H9 (cell line): ENCODE data around the gene MIPEP. TPM values are rescaled to one million over a fixed set of nuclear protein-coding genes. Genes with fewer than 3 reads are reported as not detected.

Experiments used
- DNase-seq: peaks from one replicate; pipeline ENCODE4 v3.0.0-alpha.2; 2017
- H2AFZ ChIP-seq: one replicate; pipeline ENCODE4 v1.6.1; 2013; ENCODE audit warnings: mild to moderate bottlenecking, low read length, control low read depth, moderate library complexity
- H2AK5ac ChIP-seq: 2 replicates; pipeline ENCODE4 v1.6.1; 2013; ENCODE audit warnings: low read length, control low read depth, mixed read lengths; ENCODE audit not compliant: insufficient read length
- H2BK120ac ChIP-seq: one replicate; pipeline ENCODE4 v1.6.1; 2013; ENCODE audit warnings: low read depth, mild to moderate bottlenecking, low read length, control low read depth, inconsistent platforms; ENCODE audit not compliant: poor library complexity, severe bottlenecking
- H2BK12ac ChIP-seq: 2 replicates; pipeline ENCODE4 v1.6.1; 2013; ENCODE audit warnings: low read length, control low read depth, mixed read lengths, low read depth; ENCODE audit not compliant: insufficient read length
- H2BK15ac ChIP-seq: 2 replicates; pipeline ENCODE4 v1.6.1; 2013; ENCODE audit warnings: low read depth, low read length, control low read depth
- H2BK20ac ChIP-seq: one replicate; pipeline ENCODE4 v1.6.1; 2013; ENCODE audit warnings: low read depth, mild to moderate bottlenecking, low read length, control low read depth, inconsistent platforms; ENCODE audit not compliant: poor library complexity, severe bottlenecking
- H2BK5ac ChIP-seq: 2 replicates; pipeline ENCODE4 v1.6.1; 2013; ENCODE audit warnings: low read length, control low read depth, mixed read lengths; ENCODE audit not compliant: insufficient read length
- H3K14ac ChIP-seq: 2 replicates; pipeline ENCODE4 v1.6.1; 2013; ENCODE audit warnings: low read length, control low read depth; ENCODE audit not compliant: insufficient read depth
- H3K18ac ChIP-seq: 2 replicates; pipeline ENCODE4 v1.6.1; 2013; ENCODE audit warnings: low read depth, mild to moderate bottlenecking, mixed read lengths, low read length, control low read depth; ENCODE audit not compliant: insufficient read length
- H3K23ac ChIP-seq: 2 replicates; pipeline ENCODE4 v1.6.1; 2013; ENCODE audit warnings: low read length, control low read depth, mixed read lengths, low read depth; ENCODE audit not compliant: insufficient read length
- H3K23me2 ChIP-seq: 2 replicates; pipeline ENCODE4 v1.6.1; 2013; ENCODE audit warnings: low read depth, mild to moderate bottlenecking, mixed read lengths, low read length, control low read depth; ENCODE audit not compliant: insufficient read length, poor library complexity, severe bottlenecking
- H3K27ac ChIP-seq: 2 replicates; pipeline ENCODE4 v1.5.1; 2013; ENCODE audit warnings: low read length, control low read depth, mixed read lengths, low read depth; ENCODE audit not compliant: insufficient read length
- H3K27me3 ChIP-seq: 2 replicates; pipeline ENCODE4 v1.6.1; 2013; ENCODE audit warnings: low read length, control low read depth, inconsistent platforms; ENCODE audit not compliant: insufficient read depth
- H3K4ac ChIP-seq: 2 replicates; pipeline ENCODE4 v1.6.1; 2013; ENCODE audit warnings: low read depth, mild to moderate bottlenecking, control low read depth, inconsistent platforms, low read length, moderate library complexity
- H3K4me1 ChIP-seq: 2 replicates; pipeline ENCODE4 v1.6.1; 2013; ENCODE audit warnings: low read length, control low read depth, inconsistent platforms; ENCODE audit not compliant: insufficient read depth
- H3K4me2 ChIP-seq: 2 replicates; pipeline ENCODE4 v1.6.1; 2013; ENCODE audit warnings: low read length, control low read depth, mixed read lengths; ENCODE audit not compliant: insufficient read length, insufficient read depth
- H3K56ac ChIP-seq: 2 replicates; pipeline ENCODE4 v1.6.1; 2013; ENCODE audit warnings: low read depth, mild to moderate bottlenecking, mixed read lengths, low read length, control low read depth; ENCODE audit not compliant: insufficient read length
- H3K79me1 ChIP-seq: 2 replicates; pipeline ENCODE4 v1.6.1; 2013; ENCODE audit warnings: low read depth, mild to moderate bottlenecking, moderate library complexity, low read length, control low read depth, inconsistent platforms; ENCODE audit not compliant: insufficient read depth, poor library complexity, severe bottlenecking
- H3K79me2 ChIP-seq: 2 replicates; pipeline ENCODE4 v1.6.1; 2013; ENCODE audit warnings: low read length, control low read depth, inconsistent platforms; ENCODE audit not compliant: insufficient read depth
- H3K9ac ChIP-seq: 2 replicates; pipeline ENCODE4 v1.6.1; 2013; ENCODE audit warnings: low read length, control low read depth, mixed read lengths; ENCODE audit not compliant: insufficient read length; ENCODE audit errors: extremely low read depth
- H3K9me3 ChIP-seq: one replicate; pipeline ENCODE4 v1.6.1; 2013; ENCODE audit warnings: low read depth, low read length, inconsistent platforms; ENCODE audit not compliant: control insufficient read depth
- H3T11ph ChIP-seq: one replicate; pipeline ENCODE4 v1.6.1; 2013; ENCODE audit warnings: mild to moderate bottlenecking, low read length, control low read depth, inconsistent platforms
- H4K20me1 ChIP-seq: one replicate; pipeline ENCODE4 v1.6.1; 2013; ENCODE audit not compliant: control insufficient read depth, insufficient read length, insufficient read depth
- H4K5ac ChIP-seq: 2 replicates; pipeline ENCODE4 v1.6.1; 2013; ENCODE audit warnings: low read depth, mild to moderate bottlenecking, mixed read lengths, low read length, control low read depth; ENCODE audit not compliant: insufficient read length
- H4K8ac ChIP-seq: replicated peaks from 2 replicates; pipeline ENCODE4 v1.6.1; 2013; ENCODE audit warnings: low read length, control low read depth, mixed read lengths, low read depth; ENCODE audit not compliant: insufficient read length
- H4K91ac ChIP-seq: 2 replicates; pipeline ENCODE4 v1.6.1; 2013; ENCODE audit warnings: low read depth, mild to moderate bottlenecking, moderate library complexity, mixed read lengths, low read length, control low read depth; ENCODE audit not compliant: insufficient read length
- H3K27ac Mint-ChIP-seq, 3 experiments: 2 replicates in 2 of 3; 3 replicates in 1 of 3; pipeline ENCODE4 v1.8.0; 2020 to 2021; ENCODE audit warnings: mixed read lengths in 3 of 3, mild to moderate bottlenecking in 1 of 3, moderate library complexity in 1 of 3
- H3K27me3 Mint-ChIP-seq: 2 replicates; pipeline ENCODE4 v1.8.0; 2021; ENCODE audit warnings: low read depth, mild to moderate bottlenecking, moderate library complexity, mixed read lengths
- H3K36me3 Mint-ChIP-seq, 3 experiments: 2 replicates in 2 of 3; 3 replicates in 1 of 3; pipeline ENCODE4 v1.8.0; 2020 to 2021; ENCODE audit warnings: low read depth in 3 of 3, mixed read lengths in 3 of 3; ENCODE audit not compliant: insufficient read depth in 1 of 3
- H3K4me1 Mint-ChIP-seq, 2 experiments: 2 replicates each; pipeline ENCODE4 v1.8.0; 2020; ENCODE audit warnings: mixed read lengths in 2 of 2
- H3K4me3 Mint-ChIP-seq, 2 experiments: 2 replicates in 1 of 2; 3 replicates in 1 of 2; pipeline ENCODE4 v1.8.0; 2020 to 2021; ENCODE audit warnings: mild to moderate bottlenecking in 2 of 2, mixed read lengths in 2 of 2, moderate library complexity in 1 of 2
- H3K9me3 Mint-ChIP-seq, 2 experiments: 2 replicates in 1 of 2; 3 replicates in 1 of 2; pipeline ENCODE4 v1.8.0; 2020; ENCODE audit warnings: mild to moderate bottlenecking in 2 of 2, mixed read lengths in 2 of 2, moderate library complexity in 1 of 2
- CTCF ChIP-seq: fragments of 200-600 bp; sonication (generic); conservative IDR thresholded peaks from 3 replicates; pipeline ENCODE4 v1.8.0; 2021; ENCODE audit warnings: antibody characterized with exemption, mild to moderate bottlenecking
- WGBS: extraction: QIAGEN DNeasy Blood & Tissue Kit; methylation state at CpG from one replicate; pipeline ENCODE4 v1.1.7; 2013; ENCODE audit warnings: missing lambda C conversion rate, low lambda C conversion rate, mixed read lengths; ENCODE audit not compliant: insufficient read length; ENCODE audit errors: extremely low coverage; 5-methylcytosine and 5-hydroxymethylcytosine counted together
- total RNA-seq: library from RNA; stranded (reverse); gene quantifications from 2 replicates; pipeline ENCODE4 v1.2.1, GENCODE V29; 2021

Gene MIPEP
- total RNA-seq, 1 experiment from 2014 or later, result 18.5 TPM

- Histone ChIP-seq H3K27me3 (no peaks in the 10 kb centered on the region; the same call in 1 of the 2 replicates), H3K4ac (no peak overlapping the region), H2AFZ (no peak overlapping the region), H3K14ac (no peak overlapping the region), H3K9me3 (no peaks in the 10 kb centered on the region), H2BK20ac (no peak overlapping the region), H4K8ac (no peak overlapping the region), H2BK5ac (no peak overlapping the region), H3K4me1 (no peaks in the 10 kb centered on the region), H4K20me1 (no peaks in the 10 kb centered on the region), H4K91ac (no peak overlapping the region), H3K79me2 (no peaks in the 10 kb centered on the region), H3K23me2 (no peaks in the 10 kb centered on the region), H3K18ac (no peak overlapping the region), H3K23ac (no peak overlapping the region), H3T11ph (no peak overlapping the region), H2BK12ac (no peak overlapping the region), H3K4me2 (no peak overlapping the region), H2AK5ac (no peak overlapping the region), H3K9ac (no peak overlapping the region), H2BK120ac (no peak overlapping the region), H3K79me1 (no peaks in the 10 kb centered on the region), H3K56ac (no peak overlapping the region), H2BK15ac (no peak overlapping the region), H4K5ac (no peak overlapping the region), H3K27ac (no peak overlapping the region)
- Mint-ChIP-seq H3K27me3 (no peaks in the 10 kb centered on the region), H3K4me3 (no peak overlapping the region), H3K9me3 (no peaks in the 10 kb centered on the region), H3K27ac (no peak overlapping the region), H3K4me1 (no peaks in the 10 kb centered on the region), H3K36me3 (peaks cover 3 to 19% (median 17%) of the 10 kb centered on the region in 3 experiments; a peak in 6 of 7 replicates)
- TF ChIP-seq CTCF, result no peak
- WGBS, result no CpG with 5 or more reads among the region's 4 CpGs
- no peak for DNase-seq
These were observed 11.9 kb downstream of the MIPEP start for GRCh38 chr13:23877286-23877685.
